Hepatocyte (in vitro differentiated cells): ENCODE measurements around the gene CES3. TPM values are rescaled to one million over a fixed set of nuclear protein-coding genes. Genes with fewer than 3 reads are reported as not detected.
A peak's percentile ranks its signal among the peaks of the same experiment; 100 is the strongest.

Experiments used
- DNase-seq: peaks from one replicate; pipeline ENCODE4 v3.0.0-alpha.2; 2016; ENCODE audit warnings: low spot score
- H2AFZ ChIP-seq: fragments of 200-600 bp; sonication (generic); 2 replicates; pipeline ENCODE4 v1.6.0; 2016; ENCODE audit warnings: antibody characterized with exemption, mild to moderate bottlenecking
- H3K27ac ChIP-seq: fragments of 200-600 bp; sonication (generic); 2 replicates; pipeline ENCODE4 v1.5.1; 2016; ENCODE audit warnings: mild to moderate bottlenecking
- H3K27me3 ChIP-seq: fragments of 200-600 bp; sonication (generic); 2 replicates; pipeline ENCODE4 v1.6.1; 2016
- H3K36me3 ChIP-seq: fragments of 200-600 bp; sonication (generic); replicated peaks from 2 replicates; pipeline ENCODE4 v1.5.1; 2016; ENCODE audit warnings: low read depth; ENCODE audit not compliant: insufficient read depth
- H3K4me1 ChIP-seq: fragments of 200-600 bp; sonication (generic); 2 replicates; pipeline ENCODE4 v1.5.1; 2016; ENCODE audit warnings: mild to moderate bottlenecking, moderate library complexity; ENCODE audit not compliant: insufficient read depth
- H3K4me2 ChIP-seq: fragments of 200-600 bp; sonication (generic); 2 replicates; pipeline ENCODE4 v1.6.0; 2016
- H3K4me3 ChIP-seq: fragments of 200-600 bp; sonication (generic); 2 replicates; pipeline ENCODE4 v1.5.1; 2016; ENCODE audit warnings: mild to moderate bottlenecking
- H3K79me2 ChIP-seq: fragments of 200-600 bp; sonication (generic); 2 replicates; pipeline ENCODE4 v1.6.0; 2017; ENCODE audit warnings: mild to moderate bottlenecking
- H3K9me2 ChIP-seq: fragments of 200-600 bp; sonication (generic); replicated peaks from 2 replicates; pipeline ENCODE4 v1.6.0; 2017; ENCODE audit warnings: mild to moderate bottlenecking; ENCODE audit not compliant: insufficient read depth
- H3K9me3 ChIP-seq: fragments of 200-600 bp; sonication (generic); 2 replicates; pipeline ENCODE4 v1.5.1; 2016; ENCODE audit warnings: low read depth, mild to moderate bottlenecking
- H4K20me1 ChIP-seq: fragments of 200-600 bp; sonication (generic); 2 replicates; pipeline ENCODE4 v1.6.0; 2016; ENCODE audit warnings: mild to moderate bottlenecking; ENCODE audit not compliant: insufficient read depth, poor library complexity, severe bottlenecking
- EZH2 ChIP-seq: fragments of 200-600 bp; sonication (generic); IDR thresholded peaks from 2 replicates; pipeline ENCODE4 v1.6.1; 2016; ENCODE audit warnings: antibody characterized with exemption, mild to moderate bottlenecking, borderline replicate concordance
- EZH2phosphoT487 ChIP-seq: fragments of 200-600 bp; sonication (generic); IDR thresholded peaks from one replicate; pipeline ENCODE4 v1.6.1; 2018; ENCODE audit warnings: antibody characterized with exemption, mild to moderate bottlenecking, low read depth, moderate library complexity; ENCODE audit not compliant: unreplicated experiment, severe bottlenecking
- WGBS: methylation state at CpG from one replicate; pipeline ENCODE4 v1.1.6; 2016; ENCODE audit warnings: low lambda C conversion rate; ENCODE audit errors: missing lambda C conversion rate; 5-methylcytosine and 5-hydroxymethylcytosine counted together
- polyA plus RNA-seq: library from polyadenylated mRNA; unstranded; fragments of >200 nt; fragmentation: Nextera tagmentation; extraction: Ambion mirVana; gene quantifications from 2 replicates; pipeline ENCODE4 v1.2.1, GENCODE V29; 2016
- total RNA-seq: library from RNA; depleted of rRNA; stranded (reverse); fragments of >200 nt; gene quantifications from 2 replicates; pipeline ENCODE4 v1.2.3, GENCODE V29; 2014
- TF ChIP-seq, protein P1 (sequence below): fragments of 200-600 bp; sonication (generic); IDR thresholded peaks from 2 replicates; pipeline ENCODE4 v1.5.1; 2016; ENCODE audit warnings: antibody characterized with exemption, mild to moderate bottlenecking; ENCODE audit not compliant: poor library complexity

CES3 gene
- total and polyA plus RNA-seq, 2 experiments from 2014 or later = 1.7 to 3.8 TPM

DNA sequence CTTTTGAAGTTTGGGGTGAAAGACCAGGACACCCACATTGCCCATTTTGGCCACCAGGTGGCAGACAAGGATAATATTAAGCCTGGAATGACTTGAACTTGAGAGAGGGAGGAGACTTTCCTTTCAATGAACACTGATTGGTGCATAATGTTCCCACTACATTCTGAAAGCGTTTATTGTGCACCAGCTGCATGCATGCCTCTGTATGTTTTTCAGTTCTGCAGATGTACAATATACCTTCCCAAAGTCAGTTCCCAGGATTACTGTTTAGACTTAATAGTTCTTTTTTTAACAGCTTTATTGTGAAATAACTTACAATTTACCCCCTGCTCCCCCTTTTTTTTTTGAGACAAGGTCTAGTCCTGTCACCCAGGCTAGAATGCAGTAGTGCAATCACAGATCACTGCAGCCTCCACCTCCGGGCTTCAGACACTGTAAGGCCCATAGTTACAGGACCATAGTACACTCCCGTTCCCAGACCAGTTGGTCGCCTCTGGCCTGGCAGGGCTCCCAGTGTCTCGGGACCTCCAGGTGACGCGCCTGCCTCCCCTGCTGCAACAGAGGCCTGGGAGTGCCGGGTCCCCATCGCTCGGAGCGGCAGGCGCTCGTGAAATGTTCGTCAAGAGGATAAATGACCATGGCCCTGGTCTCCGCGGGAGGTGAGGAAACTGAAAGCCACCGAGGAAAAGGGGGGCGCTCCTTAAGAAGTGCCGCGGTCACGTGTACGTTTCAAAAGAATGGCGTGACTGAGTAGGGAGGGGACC is 13.6 kb upstream of the CES3 start:
- 45% methylated on average over 23 of the region's 23 CpGs for WGBS
- H3K9me2 ChIP-seq = no peaks in the 10 kb centered on the region
- H3K4me3 ChIP-seq = no peak overlapping the region

DNA sequence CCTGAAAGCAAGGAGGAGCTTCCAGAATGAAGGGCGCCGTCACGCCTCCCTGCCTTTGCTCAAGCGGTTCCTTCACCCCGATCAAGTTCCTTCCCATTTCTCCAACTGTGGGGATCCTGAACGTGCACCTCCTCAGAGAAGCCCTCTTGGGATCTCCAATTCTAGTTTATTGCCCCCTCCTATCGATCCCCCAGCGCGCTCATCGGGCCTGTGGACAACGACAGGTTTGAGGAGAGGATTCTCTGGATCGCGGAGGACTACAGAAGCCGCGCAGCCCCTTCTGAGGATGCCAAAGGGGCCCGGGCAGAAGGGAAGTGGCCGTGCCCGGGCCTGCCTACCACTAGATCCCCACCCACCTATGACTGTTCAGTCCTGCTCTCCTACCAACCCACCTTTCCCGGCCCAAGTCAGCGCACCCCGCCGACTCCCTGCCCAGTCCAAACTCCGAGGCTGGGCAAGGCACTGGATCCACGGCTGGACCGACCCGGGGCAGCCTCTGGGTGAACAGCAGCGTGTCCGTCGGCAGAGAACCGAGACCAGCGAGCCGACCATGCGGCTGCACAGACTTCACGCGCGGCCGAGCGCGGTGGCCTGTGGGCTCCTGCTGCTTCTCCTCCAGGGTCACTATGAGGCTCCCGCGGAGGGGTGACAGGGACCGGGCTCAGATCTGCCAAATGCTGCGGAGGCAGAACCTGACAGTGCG is 12.8 kb upstream of the CES3 start:
- WGBS = 43% methylated on average over 35 of the region's 44 CpGs
- Histone ChIP-seq H3K4me2 (peak overlapping the region; percentile 88), H3K9me3 (no peaks in the 10 kb centered on the region), H3K4me3 (no peak overlapping the region), H3K9me2 (no peaks in the 10 kb centered on the region), H3K27ac (no peak overlapping the region), H4K20me1 (no peaks in the 10 kb centered on the region), H3K36me3 (no peaks in the 10 kb centered on the region), H3K4me1 (peaks cover 8% of the 10 kb centered on the region), H3K27me3 (peaks cover 8% of the 10 kb centered on the region), H2AFZ (peak overlapping the region; percentile 49), H3K79me2 (no peaks in the 10 kb centered on the region)
- TF ChIP-seq EZH2 = no peak
- TF ChIP-seq, protein P1, sequence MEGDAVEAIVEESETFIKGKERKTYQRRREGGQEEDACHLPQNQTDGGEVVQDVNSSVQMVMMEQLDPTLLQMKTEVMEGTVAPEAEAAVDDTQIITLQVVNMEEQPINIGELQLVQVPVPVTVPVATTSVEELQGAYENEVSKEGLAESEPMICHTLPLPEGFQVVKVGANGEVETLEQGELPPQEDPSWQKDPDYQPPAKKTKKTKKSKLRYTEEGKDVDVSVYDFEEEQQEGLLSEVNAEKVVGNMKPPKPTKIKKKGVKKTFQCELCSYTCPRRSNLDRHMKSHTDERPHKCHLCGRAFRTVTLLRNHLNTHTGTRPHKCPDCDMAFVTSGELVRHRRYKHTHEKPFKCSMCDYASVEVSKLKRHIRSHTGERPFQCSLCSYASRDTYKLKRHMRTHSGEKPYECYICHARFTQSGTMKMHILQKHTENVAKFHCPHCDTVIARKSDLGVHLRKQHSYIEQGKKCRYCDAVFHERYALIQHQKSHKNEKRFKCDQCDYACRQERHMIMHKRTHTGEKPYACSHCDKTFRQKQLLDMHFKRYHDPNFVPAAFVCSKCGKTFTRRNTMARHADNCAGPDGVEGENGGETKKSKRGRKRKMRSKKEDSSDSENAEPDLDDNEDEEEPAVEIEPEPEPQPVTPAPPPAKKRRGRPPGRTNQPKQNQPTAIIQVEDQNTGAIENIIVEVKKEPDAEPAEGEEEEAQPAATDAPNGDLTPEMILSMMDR = no peak
- TF ChIP-seq EZH2phosphoT487 = no peak
- no peak for DNase-seq

More for the DNA sequence above, 13.6 kb upstream of the CES3 start:
- DNase-seq = peak; percentile 88
- Histone ChIP-seq H3K4me1 (peaks cover under 1% of the 10 kb centered on the region), H3K4me2 (peak overlapping the region; percentile 88), H3K27ac (no peak overlapping the region), H3K9me3 (no peaks in the 10 kb centered on the region), H2AFZ (no peak overlapping the region), H3K36me3 (no peaks in the 10 kb centered on the region), H3K27me3 (peaks cover 8% of the 10 kb centered on the region), H3K79me2 (no peaks in the 10 kb centered on the region), H4K20me1 (no peaks in the 10 kb centered on the region)
- no peak for TF ChIP-seq EZH2
- TF ChIP-seq, protein P1 = peak; percentile 90
- TF ChIP-seq EZH2phosphoT487 = no peak

DNA sequence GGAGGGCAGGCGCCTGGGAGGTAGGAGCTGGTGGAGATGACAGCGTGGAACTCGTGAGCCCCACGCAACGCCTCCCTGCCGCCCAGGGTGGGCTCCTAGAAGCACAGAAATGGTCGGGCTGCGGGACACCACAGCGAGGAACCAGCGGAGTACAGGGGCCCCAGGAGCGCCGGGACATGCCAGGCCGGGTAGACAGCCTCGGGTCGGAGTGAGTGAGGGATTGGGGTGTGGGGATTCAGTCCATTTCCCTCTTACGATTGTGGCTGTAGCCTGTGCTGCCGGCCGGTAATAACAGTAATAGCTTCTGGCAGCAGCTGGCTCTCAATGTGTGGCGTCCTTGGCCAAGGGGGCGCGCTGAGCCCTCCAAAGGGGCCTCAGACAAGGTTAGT is 12.2 kb upstream of the CES3 start:
- Histone ChIP-seq H4K20me1 (no peaks in the 10 kb centered on the region), H3K4me3 (no peak overlapping the region), H2AFZ (no peak overlapping the region), H3K9me3 (no peaks in the 10 kb centered on the region), H3K4me2 (peak overlapping the region; percentile 88), H3K9me2 (no peaks in the 10 kb centered on the region), H3K4me1 (peaks cover 11% of the 10 kb centered on the region), H3K27me3 (peaks cover 8% of the 10 kb centered on the region), H3K36me3 (no peaks in the 10 kb centered on the region), H3K79me2 (no peaks in the 10 kb centered on the region), H3K27ac (no peak overlapping the region)
- DNase-seq = no peak
- TF ChIP-seq, protein P1 = no peak
- TF ChIP-seq EZH2phosphoT487 (no peak), EZH2 (no peak)
- WGBS = 74% methylated on average over 20 of the region's 21 CpGs
